HG03457 (cell line): ENCODE results near the gene RPA3.

ENCODE experiments used
- ATAC-seq: cut with Tn5 transposase; IDR thresholded peaks from one replicate; pipeline ENCODE4 v1.9.1; 2021; ENCODE audit warnings: moderate number of reproducible peaks; ENCODE audit not compliant: unreplicated experiment

RPA3 gene

GRCh38 chr7:7736671-7737070 is 18.3 kb upstream of the RPA3 start:
- ATAC-seq = no peak

DNA sequence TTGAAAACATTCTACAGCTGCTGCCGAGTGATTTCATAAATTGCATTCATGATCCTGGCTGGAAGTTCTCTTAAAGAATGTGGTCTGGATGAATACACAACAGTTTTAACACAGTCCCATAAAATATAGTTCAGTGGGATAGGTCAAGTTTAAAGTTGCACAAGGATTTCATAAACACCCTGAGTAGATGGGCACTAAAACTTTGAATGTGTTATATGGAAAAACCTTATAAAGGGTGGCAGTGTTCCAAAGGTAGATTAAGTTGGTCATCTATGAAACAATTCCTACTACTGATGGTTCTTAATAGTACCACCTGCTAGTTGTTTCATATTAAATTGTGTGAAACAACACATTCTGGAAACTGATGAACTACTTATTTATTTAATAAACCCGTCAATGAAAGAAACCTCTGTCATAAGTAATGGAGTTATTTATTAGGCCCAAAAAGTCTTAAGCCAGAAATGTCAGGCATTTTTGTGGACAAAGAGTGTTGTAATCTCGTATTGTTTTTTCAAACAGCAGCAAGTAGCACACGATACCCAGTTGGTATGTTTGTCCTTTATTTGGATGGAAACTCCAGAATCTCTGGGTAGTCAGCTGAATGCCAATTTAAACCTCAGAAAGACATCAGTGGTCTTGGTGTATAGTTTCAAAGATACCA is 14.3 kb upstream of the RPA3 start:
- no peak for ATAC-seq

DNA sequence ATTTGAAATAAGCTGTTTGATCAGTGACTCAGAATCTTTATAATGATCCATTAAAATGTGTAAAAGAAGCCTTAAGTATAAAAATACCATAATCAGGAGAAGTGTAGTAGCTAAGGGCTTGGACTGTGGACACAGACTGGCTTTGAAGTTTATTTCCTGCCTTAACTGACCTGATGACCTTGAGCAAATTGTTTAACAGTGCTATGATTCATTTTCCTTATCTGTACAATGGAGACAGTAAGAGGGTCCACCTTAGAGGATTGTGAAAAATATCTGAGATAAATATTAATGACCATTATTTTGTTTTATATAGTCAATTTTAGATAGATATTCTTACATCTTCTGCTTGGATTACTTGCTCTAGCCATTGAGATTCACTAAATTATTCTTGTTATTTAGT is 13.3 kb upstream of the RPA3 start:
- ATAC-seq = no peak

- ATAC-seq = no peak
These were observed 2.6 kb upstream of the RPA3 start for GRCh38 chr7:7720750-7721621.

DNA sequence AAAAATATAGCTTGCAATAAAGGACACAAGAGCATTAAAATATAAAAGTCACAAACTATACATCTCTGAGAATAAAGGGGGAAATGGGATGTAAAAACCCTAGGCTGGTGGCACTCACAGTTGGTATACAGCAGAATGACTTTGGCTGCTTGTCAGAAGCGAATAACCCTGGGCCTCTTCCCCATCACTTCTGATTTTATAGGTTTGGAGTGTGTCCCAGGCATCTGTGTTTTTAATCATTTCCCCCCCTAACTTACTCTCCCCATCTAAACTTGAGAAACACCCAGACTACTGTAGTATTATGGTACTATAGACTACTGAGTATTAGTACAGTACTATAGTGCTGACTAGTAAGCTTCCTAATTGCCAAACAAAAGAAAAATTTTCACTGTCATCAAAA is 1.8 kb upstream of the RPA3 start:
- ATAC-seq = no peak

GRCh38 chr7:7719236-7719635 is 829 bp upstream of the RPA3 start:
- ATAC-seq = peak; percentile 83

- ATAC-seq = no peak
These were observed 4.7 kb downstream of the RPA3 start for GRCh38 chr7:7713730-7714129.

- ATAC-seq = no peak
These were observed 7.9 kb downstream of the RPA3 start for GRCh38 chr7:7710469-7710868.

GRCh38 chr7:7709291-7709690 is 9.1 kb downstream of the RPA3 start:
- ATAC-seq = no peak

GRCh38 chr7:7707806-7708205 is 10.6 kb downstream of the RPA3 start:
- ATAC-seq = no peak

- ATAC-seq = no peak
These were observed 11.2 kb downstream of the RPA3 start for GRCh38 chr7:7707246-7707645.

- ATAC-seq = no peak
These were observed 11.7 kb downstream of the RPA3 start for GRCh38 chr7:7706556-7707172.

GRCh38 chr7:7706101-7706511 is 12.3 kb downstream of the RPA3 start:
- peak; percentile 58 for ATAC-seq

GRCh38 chr7:7705318-7705717 is 13.1 kb downstream of the RPA3 start:
- no peak for ATAC-seq

DNA sequence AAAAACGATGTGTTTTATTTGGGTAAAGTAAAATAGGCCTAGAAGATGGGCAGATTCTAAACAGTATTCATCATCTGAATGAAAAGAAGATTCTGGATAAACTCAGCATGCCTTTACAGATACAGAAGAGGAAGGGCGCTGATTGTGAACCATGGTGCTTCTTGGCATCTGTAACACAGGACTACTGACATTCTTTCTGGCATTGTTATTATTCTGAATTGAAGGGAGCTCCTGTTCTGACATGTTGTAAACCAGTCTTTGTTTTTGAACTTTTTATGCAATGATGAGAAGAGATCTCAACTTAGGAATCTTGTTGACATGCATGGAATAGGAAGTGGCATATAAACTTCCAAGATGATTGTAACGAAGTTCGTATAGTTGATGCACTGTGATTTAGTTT is 13.5 kb downstream of the RPA3 start:
- ATAC-seq = no peak

DNA sequence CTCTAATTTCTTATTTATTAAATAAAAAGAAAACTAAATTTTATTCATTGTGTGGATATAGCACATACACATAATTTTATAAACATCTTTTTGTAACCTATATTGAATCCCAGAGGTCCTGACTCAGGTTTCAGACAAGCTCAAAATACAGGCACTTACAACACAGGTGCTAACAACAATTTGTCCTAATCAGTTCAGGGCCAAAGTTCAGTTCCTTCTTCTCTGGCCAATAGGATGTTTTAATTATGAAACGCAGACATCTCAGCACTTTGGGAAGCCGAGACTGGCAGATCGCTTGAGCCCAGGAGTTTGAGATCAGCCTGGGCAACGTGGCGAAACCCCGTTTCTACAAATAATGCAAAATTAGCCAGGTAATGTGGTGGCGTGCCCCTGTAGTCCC is 15.0 kb downstream of the RPA3 start:
- no peak for ATAC-seq

GRCh38 chr7:7702826-7703225 is 15.6 kb downstream of the RPA3 start:
- ATAC-seq = no peak

DNA sequence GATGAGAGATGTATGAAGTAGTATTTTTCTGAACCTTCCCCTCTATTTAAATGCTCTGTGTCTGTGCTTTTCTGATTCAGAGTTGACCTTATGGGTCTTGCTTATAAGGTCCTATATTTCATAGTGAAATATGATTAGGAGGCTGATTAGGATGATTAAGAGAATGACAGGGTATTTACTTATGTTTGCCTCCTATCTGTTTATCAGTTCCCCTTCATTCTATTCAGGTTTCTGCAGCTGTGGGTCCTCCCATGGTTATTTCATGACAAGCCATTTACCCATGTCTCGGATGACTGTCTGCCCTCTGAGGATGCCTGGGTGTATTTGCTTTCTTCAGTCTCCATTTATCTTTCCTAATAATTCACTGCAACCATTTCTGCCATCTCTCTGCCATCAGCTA is 16.9 kb downstream of the RPA3 start:
- no peak for ATAC-seq

DNA sequence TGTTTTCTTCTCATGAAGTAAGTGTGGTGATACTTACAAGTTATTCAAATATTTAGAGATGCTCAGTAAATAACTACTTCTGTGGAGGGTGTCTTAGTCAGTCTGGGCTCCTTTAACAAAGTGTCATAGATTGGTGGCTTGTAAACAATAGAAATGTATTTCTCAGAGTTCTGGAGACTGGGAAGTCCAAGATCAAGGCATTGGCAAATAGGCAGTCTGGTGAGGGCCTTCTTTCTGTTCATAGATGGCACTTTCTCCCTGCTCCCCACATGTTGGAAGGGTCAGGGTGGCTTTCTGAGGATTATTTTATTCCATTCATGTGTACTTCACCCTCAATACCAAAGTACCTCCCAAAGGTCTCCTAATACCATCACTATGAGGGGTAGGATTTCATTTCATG is 18.4 kb downstream of the RPA3 start:
- no peak for ATAC-seq

DNA sequence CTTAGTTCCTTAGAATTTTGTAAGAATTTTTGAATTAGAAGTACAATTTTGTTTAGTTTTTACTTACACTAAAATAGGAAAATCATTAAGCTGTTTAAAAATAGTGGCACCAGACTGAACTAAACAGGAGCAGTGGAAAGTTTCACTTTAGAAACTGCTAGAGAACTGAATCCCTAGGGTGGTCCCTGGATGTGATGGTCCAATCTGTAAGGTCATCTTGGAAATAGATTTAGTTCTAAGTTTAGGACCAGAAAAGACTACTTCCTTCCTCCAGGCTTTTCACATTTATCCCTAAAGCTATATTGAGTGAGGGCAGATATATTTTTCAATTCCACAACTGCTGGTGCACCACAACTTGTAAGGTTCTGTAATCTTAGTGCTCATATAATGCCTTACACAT is 19.0 kb downstream of the RPA3 start:
- ATAC-seq = no peak

DNA sequence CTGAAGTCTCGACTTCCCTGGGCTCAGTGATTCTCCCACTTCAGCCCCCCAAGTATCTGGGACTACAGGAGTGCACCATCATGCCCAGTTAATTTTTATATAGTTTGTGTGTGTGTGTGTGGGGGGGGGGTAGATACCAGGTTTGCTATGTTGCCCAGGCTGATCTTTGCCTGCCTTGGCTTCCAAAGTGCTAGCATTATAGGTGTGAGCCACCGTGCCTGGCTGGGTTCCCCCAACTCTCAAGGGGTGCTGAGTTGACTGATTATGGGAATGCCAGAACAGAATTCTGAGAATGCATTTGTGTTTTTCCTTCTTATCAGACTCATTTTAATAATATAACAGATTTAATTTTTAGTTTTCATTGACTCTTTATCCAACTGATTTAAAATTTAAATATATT is 19.5 kb downstream of the RPA3 start:
- no peak for ATAC-seq

DNA sequence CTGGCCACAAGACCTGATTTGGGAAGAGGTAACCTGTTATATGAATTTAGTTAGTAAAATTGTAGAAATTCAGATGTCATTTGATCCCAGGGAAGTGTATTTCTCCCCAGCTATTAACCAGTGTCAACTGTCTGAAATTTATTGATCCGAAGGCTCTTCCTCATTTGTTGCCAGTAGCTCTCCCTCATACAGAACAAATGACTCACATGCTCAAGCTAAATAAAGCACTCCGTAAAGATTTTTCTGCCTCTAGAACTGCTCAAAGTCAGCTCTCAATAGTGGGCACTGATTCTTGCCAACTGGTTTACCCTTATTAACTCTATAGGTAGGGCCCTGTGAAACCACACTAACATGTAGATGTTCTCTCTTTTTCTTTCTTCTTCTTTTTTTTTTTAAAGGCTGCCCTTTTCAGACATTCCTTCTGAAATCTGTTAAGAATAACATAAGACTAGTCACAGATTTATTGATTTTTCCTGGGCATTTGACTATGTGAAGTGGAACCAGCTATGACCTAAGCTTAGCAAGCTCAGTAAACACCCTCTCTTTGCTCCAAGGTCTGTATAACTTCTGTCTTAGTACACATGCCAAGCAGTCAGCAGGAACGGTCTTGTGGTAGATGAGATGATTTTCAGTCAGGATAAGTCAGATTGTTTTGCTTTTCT is 21.8 kb downstream of the RPA3 start:
- no peak for ATAC-seq
